HG02884 (cell line): Measurements from ENCODE around the gene KLHL2.

Experiments
- ATAC-seq: cut with Tn5 transposase; IDR thresholded peaks from one replicate; pipeline ENCODE4 v1.9.1; 2021; ENCODE audit warnings: mild to moderate bottlenecking, moderate library complexity; ENCODE audit not compliant: unreplicated experiment

KLHL2 gene

DNA sequence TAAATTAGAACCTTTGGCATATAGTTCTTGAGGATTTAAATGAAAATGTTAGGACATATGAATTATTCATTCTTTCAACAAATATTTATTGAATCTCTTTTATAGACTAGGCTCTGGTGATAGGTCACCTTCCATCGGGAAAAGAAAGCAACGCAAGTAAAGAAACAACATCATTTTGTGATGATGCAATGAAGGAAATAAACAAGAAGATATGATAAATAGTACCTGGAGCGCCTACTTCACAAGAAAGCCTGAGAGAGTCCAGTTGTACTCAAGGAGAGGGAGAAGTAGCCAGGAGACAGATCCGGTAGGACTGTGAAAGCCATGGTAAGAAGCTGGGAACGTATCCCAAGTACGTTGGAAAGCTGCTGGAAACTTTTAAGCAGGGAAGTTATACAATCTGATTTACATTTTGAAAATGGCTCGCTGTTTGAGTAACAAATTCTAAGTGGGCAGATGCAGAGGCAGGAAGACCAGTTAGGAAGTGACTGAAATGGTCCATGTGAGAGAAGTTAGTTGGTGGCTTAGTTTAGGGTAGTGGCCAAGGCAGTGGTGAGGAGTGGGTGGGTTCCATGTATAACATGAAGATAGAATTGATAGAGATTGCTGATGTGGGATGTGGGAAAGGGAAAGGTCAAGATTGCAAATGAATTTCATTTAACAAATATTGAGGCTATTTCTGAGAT, 153.8 kb downstream of the KLHL2 start:
- no peak for ATAC-seq

DNA sequence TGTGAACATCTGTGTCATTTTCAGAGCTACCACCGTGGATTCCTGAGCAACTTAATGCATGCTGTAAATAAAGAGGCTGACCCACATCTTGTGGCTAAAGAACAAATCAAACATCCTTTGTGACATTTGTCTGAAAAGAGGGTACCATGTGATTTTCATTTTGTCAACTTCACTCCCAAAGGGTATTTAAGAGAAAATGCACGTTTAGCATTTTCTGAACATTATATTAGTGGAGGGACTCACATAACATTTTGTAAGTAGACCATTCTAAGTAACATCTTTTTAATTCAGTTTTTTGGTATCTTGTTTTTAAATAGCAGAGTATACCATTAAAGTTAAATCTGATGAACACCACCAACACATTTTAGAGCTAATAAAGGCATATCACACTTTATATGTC, 154.4 kb downstream of the KLHL2 start:
- no peak for ATAC-seq

DNA sequence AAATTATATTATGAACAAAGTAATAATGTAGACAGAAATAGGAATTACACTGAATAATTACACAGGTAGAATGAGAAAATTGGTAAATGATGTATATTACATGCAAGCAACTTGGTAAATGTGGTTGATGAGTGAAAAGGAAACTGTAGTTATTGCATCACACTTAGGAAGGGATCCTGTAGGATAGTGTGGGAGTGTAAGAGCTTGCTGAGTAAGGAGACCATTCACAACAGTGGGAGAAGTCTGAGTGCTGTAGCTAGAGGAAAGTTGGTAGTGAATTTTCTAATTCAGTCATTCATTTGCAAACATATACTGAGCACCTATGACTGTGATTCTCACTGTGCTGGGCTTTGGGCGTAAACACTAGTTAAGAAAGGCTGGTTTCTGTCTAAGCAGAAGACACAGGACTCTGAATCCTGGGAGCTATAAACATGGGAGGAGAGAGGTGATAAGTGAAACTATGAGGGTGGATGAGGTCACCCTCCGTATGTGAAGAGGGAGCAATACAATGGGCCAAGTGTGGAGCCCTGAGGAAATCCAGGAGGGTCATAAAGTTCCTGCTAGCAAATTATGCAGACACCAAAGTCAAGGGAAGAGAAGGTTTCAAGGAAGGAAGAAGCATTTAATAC, 157.2 kb downstream of the KLHL2 start:
- ATAC-seq, result no peak

DNA sequence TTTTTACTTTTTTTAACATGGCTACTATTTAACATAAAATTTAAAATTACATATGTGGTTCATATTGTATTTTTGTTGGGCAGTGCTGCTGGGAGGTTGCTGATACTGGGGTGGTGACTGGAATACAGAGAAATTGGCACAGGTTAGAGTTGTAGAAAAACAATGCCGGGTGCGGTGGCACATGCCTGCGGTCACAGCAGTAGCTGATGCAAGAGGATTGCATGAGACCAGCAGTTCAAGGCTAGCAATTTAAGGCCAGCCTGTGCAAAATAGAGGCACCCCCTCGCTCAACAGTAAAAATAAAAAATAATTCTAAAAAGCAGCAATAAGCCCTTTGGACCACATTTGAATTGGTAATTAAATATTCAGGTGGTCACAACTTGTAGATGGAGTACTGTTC, 159.7 kb downstream of the KLHL2 start:
- ATAC-seq, result no peak

DNA sequence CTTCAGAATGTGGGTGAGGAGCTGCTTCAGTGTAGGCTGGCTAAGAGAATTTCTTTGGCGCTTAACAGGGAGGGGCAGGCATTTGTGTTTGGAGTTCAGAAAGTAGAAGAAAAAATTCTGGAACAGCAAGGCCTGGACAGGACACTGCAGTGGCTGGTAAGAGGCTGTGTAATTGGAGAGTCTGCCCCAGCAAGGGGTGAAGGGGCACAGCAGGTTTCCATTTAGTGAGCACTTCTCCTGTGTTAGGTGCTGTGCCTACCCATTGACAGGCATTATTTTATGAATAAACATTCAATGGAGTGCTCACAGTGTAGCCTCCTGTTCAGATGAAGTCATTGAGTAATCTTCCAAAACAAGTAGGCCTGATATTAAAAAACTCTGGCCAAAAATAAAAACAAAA, 160.8 kb downstream of the KLHL2 start:
- ATAC-seq, result no peak

DNA sequence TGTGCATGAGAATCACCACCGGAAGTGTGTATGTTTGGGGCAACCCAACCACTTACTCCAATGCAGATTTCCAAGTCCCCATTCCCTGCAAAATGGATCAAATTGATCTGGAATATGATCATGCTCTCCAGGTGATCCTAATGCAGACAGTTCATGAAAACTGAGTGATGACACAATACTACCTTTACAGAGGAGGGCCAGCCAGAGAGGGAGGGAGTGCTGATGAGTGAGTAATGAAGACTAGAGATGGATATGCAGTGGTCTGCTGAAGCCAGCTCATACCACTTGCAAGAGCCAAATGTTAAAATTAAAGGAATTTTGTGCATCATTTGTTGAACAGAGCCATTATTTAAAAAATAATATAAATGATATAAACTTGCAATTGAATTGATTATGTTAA, 161.2 kb downstream of the KLHL2 start:
- ATAC-seq, result no peak

DNA sequence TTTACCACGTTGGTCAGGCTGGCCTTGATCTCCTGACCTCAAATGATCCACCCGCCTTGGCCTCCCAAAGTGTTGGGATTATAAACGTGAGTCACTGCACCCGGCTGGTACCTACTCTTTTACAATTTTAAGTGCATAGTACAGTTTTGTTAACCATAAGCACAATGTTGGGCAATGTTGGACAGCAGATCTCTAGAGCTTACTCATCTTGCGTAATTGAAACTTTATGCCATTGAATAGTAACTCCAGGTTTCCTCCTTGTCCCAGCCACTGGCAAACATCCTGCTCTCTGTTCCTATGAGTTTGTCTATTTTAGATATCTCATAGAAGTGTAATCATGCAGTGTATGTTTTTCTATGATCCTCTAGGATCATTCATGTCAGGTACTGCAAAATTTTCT, 162.2 kb downstream of the KLHL2 start:
- no peak for ATAC-seq

DNA sequence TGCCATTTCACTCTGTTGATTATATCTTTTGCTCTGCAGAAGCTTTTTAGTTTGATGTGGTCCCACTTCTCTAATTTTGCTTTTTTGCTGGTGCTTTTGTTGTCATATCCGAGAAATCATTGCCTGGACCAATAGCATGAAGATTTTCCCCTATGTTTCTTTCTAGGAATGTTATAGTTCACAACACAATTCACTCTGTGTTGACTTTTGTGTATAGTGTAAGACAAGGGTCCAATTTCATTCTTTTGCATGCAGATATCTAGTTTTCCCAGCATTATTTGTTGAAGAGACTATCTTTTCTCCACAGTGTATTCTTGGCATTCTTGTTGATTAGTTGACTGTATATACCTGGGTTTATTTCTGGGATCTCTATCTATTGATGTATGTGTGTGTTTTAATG, 163.2 kb downstream of the KLHL2 start:
- no peak for ATAC-seq
